ENCODE data around the gene REPS1.
"Not testable (repeated sequence)": the region's sequence is repeated elsewhere in the genome, so short reads cannot be mapped to it uniquely, and the experiment has no call there.

The REPS1 gene

GRCh38 chr6:138970159-138970558, 17.9 kb downstream of the REPS1 start:
- DNase-seq, result no peak

GRCh38 chr6:138966870-138967269, 21.2 kb downstream of the REPS1 start:
- DNase-seq, result no peak

- DNase-seq, result no peak
These were observed 22.1 kb downstream of the REPS1 start for GRCh38 chr6:138965971-138966370.

GRCh38 chr6:138965291-138965874, 22.7 kb downstream of the REPS1 start:
- no peak for DNase-seq

DNA sequence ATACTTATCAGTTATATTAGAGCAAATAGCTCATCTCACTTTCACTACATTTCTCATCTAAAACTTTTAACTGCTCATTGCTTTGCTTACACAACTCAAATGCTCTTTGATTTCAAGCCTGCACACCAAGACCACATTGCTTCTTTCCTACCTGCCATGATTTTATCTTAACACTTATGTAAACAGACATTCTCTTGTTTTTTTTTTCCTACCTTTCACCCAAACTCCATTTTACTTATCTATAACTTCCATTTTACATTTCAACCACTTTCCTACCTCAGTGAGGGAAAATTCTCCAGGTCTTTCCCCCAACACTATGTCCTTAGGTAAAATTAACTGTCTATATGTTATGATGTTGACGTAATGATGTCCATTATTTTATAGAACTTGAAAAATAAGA, 24.0 kb downstream of the REPS1 start:
- DNase-seq, result no peak

GRCh38 chr6:138963531-138963930, 24.5 kb downstream of the REPS1 start:
- no peak for DNase-seq

GRCh38 chr6:138963119-138963518, 24.9 kb downstream of the REPS1 start:
- no peak for DNase-seq

- no peak for DNase-seq
These were observed 28.5 kb downstream of the REPS1 start for GRCh38 chr6:138959521-138959920.

GRCh38 chr6:138958595-138958994, 29.5 kb downstream of the REPS1 start:
- DNase-seq, result no peak

GRCh38 chr6:138957903-138958302, 30.1 kb downstream of the REPS1 start:
- DNase-seq, result no peak

GRCh38 chr6:138957484-138957883, 30.6 kb downstream of the REPS1 start:
- no peak for DNase-seq

- DNase-seq, result no peak
These were observed 31.7 kb downstream of the REPS1 start for GRCh38 chr6:138956244-138956924.

DNA sequence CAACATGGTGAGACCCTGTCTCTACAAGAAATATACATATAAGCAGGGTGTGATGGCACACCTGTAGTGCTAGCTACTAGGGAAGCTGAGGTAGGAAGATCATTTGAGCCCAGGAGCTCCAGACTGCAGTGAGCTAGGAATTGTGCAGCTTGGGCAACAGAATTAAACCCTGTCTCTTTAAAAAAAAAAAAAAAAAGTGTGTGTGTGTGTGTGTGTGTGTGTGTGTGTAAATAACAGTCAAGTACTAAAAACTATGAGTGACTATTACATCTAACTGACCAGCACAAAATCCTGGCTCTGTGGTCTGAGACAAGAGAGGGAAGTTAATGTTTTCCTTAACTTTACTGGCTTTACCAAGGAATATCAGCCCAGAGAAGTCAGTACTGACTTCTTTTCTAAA, 32.8 kb downstream of the REPS1 start:
- no peak for DNase-seq

DNA sequence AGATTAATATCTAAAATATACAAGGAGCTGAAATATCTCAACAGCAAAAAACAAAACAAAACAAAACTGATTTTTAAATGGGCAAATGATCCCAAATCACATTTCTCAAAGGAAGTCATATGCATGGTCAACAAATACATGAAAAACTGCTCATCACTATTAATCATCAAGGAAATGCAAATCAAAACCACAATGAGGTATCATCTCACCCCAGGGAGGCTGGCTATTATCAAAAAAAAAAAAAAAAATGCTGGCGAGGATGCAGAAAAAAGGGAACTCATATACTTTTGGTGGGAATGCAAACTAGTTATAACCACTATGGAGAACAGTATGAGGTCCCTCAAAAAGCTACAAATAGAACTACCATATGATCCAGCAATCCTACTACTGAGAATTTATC, 34.6 kb downstream of the REPS1 start:
- no peak for DNase-seq

GRCh38 chr6:138948546-138949179, 39.4 kb downstream of the REPS1 start:
- DNase-seq, result no peak

GRCh38 chr6:138948004-138948403, 40.0 kb downstream of the REPS1 start:
- no peak for DNase-seq

GRCh38 chr6:138945354-138945753, 42.7 kb downstream of the REPS1 start:
- DNase-seq, result no peak

GRCh38 chr6:138944412-138944811, 43.6 kb downstream of the REPS1 start:
- DNase-seq, result no peak

GRCh38 chr6:138943089-138943625, 44.9 kb downstream of the REPS1 start:
- DNase-seq, result no peak

GRCh38 chr6:138936873-138937272, 51.2 kb downstream of the REPS1 start:
- DNase-seq, result not testable (repeated sequence)

DNA sequence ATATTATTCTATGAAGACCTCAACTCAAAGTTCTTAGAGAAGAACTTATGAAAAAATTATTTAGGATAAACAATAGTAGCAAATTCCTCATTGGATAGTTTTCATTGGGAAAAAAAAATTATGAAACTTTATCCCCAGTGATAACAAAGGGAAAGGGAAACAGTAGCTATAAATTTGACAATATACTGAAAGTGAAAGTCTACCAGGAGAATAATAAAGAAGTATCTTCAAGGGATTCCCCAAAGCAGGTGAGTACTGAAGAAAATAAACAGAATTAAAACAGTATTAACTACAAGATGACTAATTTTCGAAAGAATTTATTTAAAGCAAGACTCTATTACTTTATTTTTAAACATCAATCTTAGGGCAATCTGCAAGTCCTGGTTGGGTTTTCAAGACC, 56.4 kb downstream of the REPS1 start:
- no peak for DNase-seq

DNA sequence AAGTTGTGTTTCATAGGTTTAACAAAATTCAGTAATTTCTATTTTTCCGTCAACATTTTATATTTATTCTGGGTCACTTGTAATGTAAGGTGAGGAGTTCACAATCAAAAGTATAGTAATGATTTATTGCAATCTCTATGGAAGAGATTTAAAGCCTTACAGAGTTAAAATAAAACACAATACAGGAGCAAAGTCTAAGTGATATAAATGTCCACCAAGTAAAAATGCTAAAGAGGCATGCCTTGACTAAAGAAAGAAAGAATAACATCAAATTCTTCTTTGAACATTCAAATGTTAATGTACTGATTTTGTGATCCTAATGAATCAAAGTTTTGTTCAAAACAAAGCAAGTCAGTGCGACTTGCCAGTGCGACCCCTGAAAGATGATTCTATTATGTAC, 61.5 kb downstream of the REPS1 start:
- DNase-seq, result no peak

DNA sequence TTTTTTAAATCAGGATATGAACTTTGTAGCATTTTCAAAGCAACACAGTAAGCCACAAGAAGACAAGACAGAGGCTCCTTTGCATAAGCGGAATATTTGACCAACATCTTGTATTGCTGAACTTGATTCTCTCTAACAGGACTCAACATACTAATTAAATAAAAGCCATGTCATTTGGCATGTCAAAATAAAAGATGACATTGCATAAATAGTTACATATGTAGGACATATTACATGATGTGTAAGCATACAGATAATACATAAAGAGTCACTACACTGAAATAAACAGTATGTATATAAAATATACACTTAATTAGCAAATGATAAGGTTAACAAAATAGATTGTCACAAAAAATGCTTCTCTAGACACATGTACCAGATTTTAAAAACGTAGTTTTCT, 62.2 kb downstream of the REPS1 start:
- DNase-seq, result no peak

GRCh38 chr6:138923561-138923960, 64.5 kb downstream of the REPS1 start:
- DNase-seq, result no peak
